Naive thymus-derived CD4-positive, alpha-beta T cell (primary cell): ENCODE data around the gene MARCHF10. TPM values are rescaled to one million over a fixed set of nuclear protein-coding genes. Genes with fewer than 3 reads are reported as not detected.

Experiments
- ATAC-seq: fragments of 150-1000 bp; cut with Tn5 transposase; 2 replicates; pipeline ENCODE4 v1.10.0; 2021; ENCODE audit warnings: mild to moderate bottlenecking, moderate library complexity
- CTCF ChIA-PET: fragments of 350-600 bp; sonication (Branson Sonifier 250); formaldehyde crosslinking; loops from one replicate; lab custom pipeline; 2021; ENCODE audit warnings: antibody characterized with exemption; lab: Charles Lee
- POLR2A ChIA-PET: fragments of 350-600 bp; sonication (Branson Sonifier 250); formaldehyde crosslinking; loops from one replicate; lab custom pipeline; 2021; ENCODE audit warnings: antibody characterized with exemption, inconsistent platforms; lab: Charles Lee
- DNase-seq, 9 donors: peaks; one replicate each; pipeline versions ENCODE4 v3.0.0 to v3.0.0-alpha.2; 2020 to 2022; ENCODE audit warnings: mixed read lengths in 1 of 9
- H3K27ac ChIP-seq: one replicate; pipeline ENCODE4 v1.7.0; 2013; ENCODE audit warnings: mild to moderate bottlenecking, low read depth, low read length, moderate library complexity
- H3K27me3 ChIP-seq, 2 donors: one replicate each; pipeline ENCODE4 v1.7.0; 2013; ENCODE audit warnings: low read length in 2 of 2, mild to moderate bottlenecking in 2 of 2, moderate library complexity in 2 of 2; ENCODE audit not compliant: control insufficient read depth in 2 of 2, insufficient read depth in 2 of 2
- H3K36me3 ChIP-seq, 3 experiments: 1 replicate in 2 of 3; 2 replicates in 1 of 3; pipeline ENCODE4 v1.7.0; 2013; ENCODE audit warnings: low read length in 3 of 3, mild to moderate bottlenecking in 3 of 3, moderate library complexity in 1 of 3; ENCODE audit not compliant: insufficient read depth in 3 of 3, control insufficient read depth in 2 of 3
- H3K4me1 ChIP-seq, 2 donors: one replicate each; pipeline ENCODE4 v1.7.0; 2013; ENCODE audit warnings: low read length in 2 of 2, mild to moderate bottlenecking in 2 of 2, moderate library complexity in 1 of 2; ENCODE audit not compliant: control insufficient read depth in 2 of 2, insufficient read depth in 2 of 2
- H3K4me3 ChIP-seq: 2 replicates; pipeline ENCODE4 v1.7.0; 2013; ENCODE audit warnings: mild to moderate bottlenecking, low read length
- H3K9me3 ChIP-seq, 3 experiments: 1 replicate in 2 of 3; 2 replicates in 1 of 3; pipeline ENCODE4 v1.7.0; 2013; ENCODE audit warnings: low read length in 3 of 3; ENCODE audit not compliant: control insufficient read depth in 2 of 3
- H3K27ac Mint-ChIP-seq, 9 donors: one replicate each; pipeline ENCODE4 v1.8.0; 2020 to 2022; ENCODE audit warnings: mixed read lengths in 9 of 9, mild to moderate bottlenecking in 8 of 9, moderate library complexity in 5 of 9, inconsistent platforms in 2 of 9
- H3K27me3 Mint-ChIP-seq, 5 donors: one replicate each; pipeline ENCODE4 v1.8.0; 2021 to 2022; ENCODE audit warnings: mixed read lengths in 5 of 5, mild to moderate bottlenecking in 1 of 5
- H3K36me3 Mint-ChIP-seq, 5 donors: one replicate each; pipeline ENCODE4 v1.8.0; 2020 to 2022; ENCODE audit warnings: mixed read lengths in 5 of 5, mild to moderate bottlenecking in 3 of 5, inconsistent platforms in 1 of 5
- H3K4me1 Mint-ChIP-seq, 7 donors: one replicate each; pipeline ENCODE4 v1.8.0; 2020 to 2022; ENCODE audit warnings: mixed read lengths in 7 of 7, mild to moderate bottlenecking in 3 of 7, inconsistent platforms in 1 of 7
- H3K4me3 Mint-ChIP-seq, 10 donors: one replicate each; pipeline ENCODE4 v1.8.0; 2020 to 2022; ENCODE audit warnings: mild to moderate bottlenecking in 10 of 10, mixed read lengths in 10 of 10, moderate library complexity in 6 of 10, inconsistent platforms in 2 of 10
- H3K9me3 Mint-ChIP-seq, 11 donors: one replicate each; pipeline ENCODE4 v1.8.0; 2020 to 2022; ENCODE audit warnings: mixed read lengths in 11 of 11, mild to moderate bottlenecking in 4 of 11, inconsistent platforms in 1 of 11, moderate library complexity in 1 of 11
- intact Hi-C, 2 donors: fragments of 100-400 bp; cut with micrococcal nuclease; formaldehyde crosslinking; loops; one replicate each; pipeline ENCODE4 v1.15.1; 2023
- polyA plus RNA-seq, 2 donors: library from polyadenylated mRNA; unstranded; fragments of 300-500 nt; fragmentation: Illumina TruSeq; gene quantifications; one replicate each; pipeline ENCODE4 v1.2.3, GENCODE V29; 2021
- total RNA-seq, 6 experiments: library from RNA in 5 of 6; stranded (reverse) in 5 of 6; gene quantifications; 1 replicate in 5 of 6; 2 replicates in 1 of 6; pipeline ENCODE4 v1.2.3 and lab custom pipeline; 2021 to 2026

Gene MARCHF10
- total and polyA plus RNA-seq, 7 experiments from 2014 or later: 0.13 to 0.43 (median 0.29) TPM; not detected in 4

DNA sequence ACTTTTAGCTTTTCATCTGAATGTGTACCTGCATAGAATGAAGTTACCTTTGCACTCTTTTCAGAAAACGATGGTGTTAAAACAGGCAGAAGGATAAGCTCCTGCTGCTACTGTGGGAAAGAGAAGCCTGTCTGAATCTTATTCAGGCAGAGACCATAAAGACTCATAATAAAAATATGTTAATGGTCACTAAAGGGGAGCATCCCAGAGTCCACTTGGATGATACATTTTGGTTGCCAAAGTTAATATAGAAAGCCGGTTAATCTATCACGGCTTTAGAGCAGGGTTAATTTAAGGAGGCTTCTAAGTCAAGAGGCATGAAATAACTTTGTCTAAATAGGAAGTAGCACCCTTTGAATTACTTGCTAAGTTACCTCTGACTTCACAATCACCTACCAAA, 2.9 kb downstream of the MARCHF10 start:
- ATAC-seq (no peak), DNase-seq (no peak)
- Mint-ChIP-seq H3K9me3 (no peaks in the 10 kb centered on the region), H3K27ac (no peak overlapping the region), H3K36me3 (peaks cover 0 to 4% (median 0%) of the 10 kb centered on the region in 5 donors), H3K4me3 (no peak overlapping the region), H3K4me1 (peaks cover 0 to 10% (median 5%) of the 10 kb centered on the region in 7 donors), H3K27me3 (peaks cover 35 to 58% (median 51%) of the 10 kb centered on the region in 5 donors)
- Histone ChIP-seq H3K27me3 (no peaks in the 10 kb centered on the region), H3K9me3 (no peaks in the 10 kb centered on the region), H3K4me1 (no peaks in the 10 kb centered on the region), H3K27ac (no peak overlapping the region), H3K36me3 (no peaks in the 10 kb centered on the region), H3K4me3 (no peak overlapping the region)
- CTCF ChIA-PET: no interaction called here
- POLR2A ChIA-PET: no interaction called here
- intact Hi-C loops: no loop called here

DNA sequence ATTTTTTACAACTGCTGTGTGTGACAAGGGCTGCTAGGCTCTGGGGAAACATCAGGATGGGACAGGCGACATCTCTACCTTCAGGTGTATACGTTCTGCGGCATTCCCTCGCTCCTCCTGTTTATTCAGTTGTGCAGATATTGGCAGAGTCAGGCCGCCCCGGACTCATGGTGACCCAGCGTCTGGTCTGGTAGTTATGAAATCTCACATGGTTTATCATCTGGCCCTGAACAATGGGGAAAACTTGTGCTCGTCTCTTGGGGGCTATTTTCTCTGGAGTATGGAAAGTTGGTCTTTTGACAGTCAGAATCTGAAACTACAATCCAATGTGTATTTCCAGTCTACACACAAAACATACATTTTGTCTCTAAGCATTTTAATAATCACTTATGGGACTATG, 3.3 kb downstream of the MARCHF10 start:
- Histone ChIP-seq H3K27me3 (no peaks in the 10 kb centered on the region), H3K9me3 (no peaks in the 10 kb centered on the region), H3K4me3 (no peak overlapping the region), H3K4me1 (no peaks in the 10 kb centered on the region), H3K36me3 (no peaks in the 10 kb centered on the region), H3K27ac (no peak overlapping the region)
- no peak for DNase-seq
- H3K9me3 Mint-ChIP-seq: no peaks in the 10 kb centered on the region
- H3K36me3 Mint-ChIP-seq: peaks cover 0 to 4% (median 0%) of the 10 kb centered on the region in 5 donors
- no peak overlapping the region for H3K4me3 Mint-ChIP-seq
- ChIA-PET POLR2A (no interaction called here), CTCF (no interaction called here)
- ATAC-seq: no peak
- peaks cover 34 to 57% (median 51%) of the 10 kb centered on the region in 5 donors for H3K27me3 Mint-ChIP-seq
- H3K27ac Mint-ChIP-seq: no peak overlapping the region
- intact Hi-C loops: no loop called here
- peaks cover 0 to 10% (median 5%) of the 10 kb centered on the region in 7 donors for H3K4me1 Mint-ChIP-seq

DNA sequence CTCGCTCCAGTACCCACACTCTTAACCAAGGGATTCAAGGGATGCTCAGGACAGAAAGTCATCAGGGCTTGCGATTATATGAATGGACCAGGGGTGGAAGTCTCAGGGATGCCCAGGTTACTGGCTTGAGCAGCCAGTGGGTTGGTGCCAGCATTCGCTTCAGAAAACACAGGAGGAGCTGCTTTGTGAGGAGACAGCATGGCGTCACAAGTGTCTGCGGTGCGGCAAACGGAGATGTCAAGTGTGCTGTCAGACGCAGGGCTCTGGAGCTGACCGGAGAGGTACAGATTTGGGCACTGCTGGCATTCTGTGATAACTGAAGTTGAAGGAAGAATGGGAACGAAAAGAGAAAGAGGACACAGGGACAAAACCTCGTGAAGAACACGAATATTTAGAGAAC, 4.1 kb downstream of the MARCHF10 start:
- H3K27me3 ChIP-seq: no peaks in the 10 kb centered on the region
- ChIA-PET POLR2A (no interaction called here), CTCF (no interaction called here)
- no peaks in the 10 kb centered on the region for H3K36me3 ChIP-seq
- intact Hi-C loops: no loop called here
- no peaks in the 10 kb centered on the region for H3K9me3 ChIP-seq
- no peaks in the 10 kb centered on the region for H3K9me3 Mint-ChIP-seq
- no peak overlapping the region for H3K4me3 Mint-ChIP-seq
- no peaks in the 10 kb centered on the region for H3K4me1 ChIP-seq
- DNase-seq: no peak
- H3K4me1 Mint-ChIP-seq: peaks cover 0 to 10% (median 5%) of the 10 kb centered on the region in 7 donors
- peaks cover 0 to 4% (median 0%) of the 10 kb centered on the region in 5 donors for H3K36me3 Mint-ChIP-seq
- peaks cover 26 to 54% (median 47%) of the 10 kb centered on the region in 5 donors for H3K27me3 Mint-ChIP-seq
- no peak overlapping the region for H3K4me3 ChIP-seq
- ATAC-seq: no peak
- H3K27ac ChIP-seq: no peak overlapping the region
- peak overlapping the region in 1 of 9 donors; percentile 82 for H3K27ac Mint-ChIP-seq

DNA sequence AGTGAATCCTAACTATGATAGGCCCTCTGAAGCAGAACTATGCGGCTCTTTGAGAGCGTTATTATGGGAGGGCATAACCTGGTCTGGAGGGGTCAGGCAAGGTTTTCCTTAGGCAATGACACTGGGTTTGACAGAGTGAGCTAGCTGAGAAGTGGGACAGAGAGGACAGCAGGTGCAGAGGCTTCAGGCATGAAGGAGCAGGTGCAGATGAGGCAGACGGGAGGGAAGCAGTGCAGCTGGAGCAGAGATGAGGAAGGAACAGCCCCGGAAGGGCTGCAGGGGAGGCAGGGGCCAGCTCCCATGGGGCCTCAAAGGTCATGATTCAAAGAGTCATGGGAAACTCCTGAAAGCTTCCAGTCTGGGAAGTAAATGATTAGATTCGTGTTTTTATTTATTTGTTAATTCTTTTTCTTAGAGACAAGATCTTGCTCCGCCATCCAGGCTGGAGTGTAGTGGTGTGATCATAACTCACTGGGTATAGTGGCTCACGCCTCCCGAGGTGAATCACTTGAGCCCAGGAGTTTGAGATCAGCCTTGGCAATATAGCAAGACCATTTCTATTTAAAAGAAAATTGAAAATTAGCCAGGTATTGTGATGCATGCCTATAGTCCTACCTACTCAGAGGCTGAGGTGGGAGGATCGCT, 5.4 kb downstream of the MARCHF10 start:
- no peak overlapping the region for H3K27ac ChIP-seq
- no peaks in the 10 kb centered on the region for H3K4me1 ChIP-seq
- H3K27ac Mint-ChIP-seq: no peak overlapping the region
- no peaks in the 10 kb centered on the region for H3K9me3 ChIP-seq
- no peak for ATAC-seq
- H3K4me1 Mint-ChIP-seq: peaks cover 0 to 9% (median 5%) of the 10 kb centered on the region in 7 donors
- H3K27me3 ChIP-seq: no peaks in the 10 kb centered on the region
- ChIA-PET POLR2A (no interaction called here), CTCF (no interaction called here)
- no peak overlapping the region for H3K4me3 ChIP-seq
- no peaks in the 10 kb centered on the region for H3K36me3 ChIP-seq
- peaks cover 0 to 4% (median 0%) of the 10 kb centered on the region in 5 donors for H3K36me3 Mint-ChIP-seq
- H3K27me3 Mint-ChIP-seq: peaks cover 18 to 67% (median 49%) of the 10 kb centered on the region in 5 donors
- H3K4me3 Mint-ChIP-seq: no peak overlapping the region
- no peak for DNase-seq
- H3K9me3 Mint-ChIP-seq: no peaks in the 10 kb centered on the region
- intact Hi-C loops: no loop called here

DNA sequence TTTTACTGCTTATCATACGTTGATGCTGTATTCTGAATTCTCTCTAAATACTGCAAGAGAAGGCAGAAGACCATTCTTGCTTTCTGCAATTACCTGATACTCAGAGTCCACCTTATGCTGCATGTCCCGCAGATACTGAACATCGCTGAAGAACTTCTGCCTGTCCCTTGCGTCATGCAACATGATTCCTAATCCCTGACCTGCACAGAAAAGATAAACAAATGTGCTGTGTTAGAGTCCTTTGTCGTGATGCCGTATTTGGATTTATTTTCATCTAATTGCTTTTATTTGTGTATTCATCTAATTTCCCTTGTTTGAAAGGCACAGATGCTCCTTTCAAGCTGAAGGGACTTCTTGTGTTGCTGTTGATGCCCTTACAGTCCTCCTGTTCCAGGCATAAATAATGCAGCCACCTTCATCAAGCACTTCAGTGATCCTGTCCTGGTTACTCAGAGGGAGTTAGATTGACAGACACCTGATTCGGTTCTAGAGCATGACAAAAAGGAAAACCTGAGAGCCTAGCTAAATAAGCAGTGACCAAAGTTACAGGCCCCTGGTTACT, 6.5 kb downstream of the MARCHF10 start:
- no peaks in the 10 kb centered on the region for H3K27me3 ChIP-seq
- intact Hi-C loops: no loop called here
- POLR2A ChIA-PET: no interaction called here

DNA sequence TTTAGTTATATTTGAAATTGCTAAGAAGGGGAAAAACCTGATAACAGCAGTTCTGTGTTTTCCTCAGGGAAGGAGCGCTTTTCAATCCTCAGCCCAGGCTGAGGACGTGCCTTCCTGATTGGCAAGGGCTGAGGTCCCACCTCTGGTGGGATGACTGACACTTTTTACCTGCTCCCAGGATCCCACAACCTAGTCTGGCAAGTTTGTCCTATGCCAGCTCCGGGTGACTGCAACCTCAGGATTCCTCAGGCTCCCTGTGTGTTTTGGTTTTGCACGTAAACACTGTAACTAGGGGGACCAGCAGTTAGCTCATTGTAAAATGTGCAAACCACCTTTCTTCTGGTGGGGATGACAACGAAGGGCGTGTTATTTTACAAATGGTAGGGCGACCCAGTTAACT, 7.5 kb downstream of the MARCHF10 start:
- H3K27me3 Mint-ChIP-seq: peaks cover 5 to 52% (median 34%) of the 10 kb centered on the region in 5 donors

More for the DNA sequence above, 6.5 kb downstream of the MARCHF10 start:
- H3K27ac Mint-ChIP-seq: no peak overlapping the region
- DNase-seq: no peak
- peaks cover 0 to 4% (median 0%) of the 10 kb centered on the region in 5 donors for H3K36me3 Mint-ChIP-seq
- Histone ChIP-seq H3K4me1 (no peaks in the 10 kb centered on the region), H3K36me3 (no peaks in the 10 kb centered on the region), H3K9me3 (no peaks in the 10 kb centered on the region), H3K27ac (no peak overlapping the region), H3K4me3 (no peak overlapping the region)
- peaks cover 0 to 2% (median 0%) of the 10 kb centered on the region in 7 donors for H3K4me1 Mint-ChIP-seq
- H3K27me3 Mint-ChIP-seq: peaks cover 8 to 59% (median 39%) of the 10 kb centered on the region in 5 donors
- H3K4me3 Mint-ChIP-seq: no peak overlapping the region
- CTCF ChIA-PET: interaction anchor here (0.6 kb wide), 1 partner anchor 45 kb away, joined by 3 read pairs; no protein-coding TSS in a partner anchor
- H3K9me3 Mint-ChIP-seq: no peaks in the 10 kb centered on the region
- ATAC-seq: no peak

More for the DNA sequence above, 7.5 kb downstream of the MARCHF10 start:
- H3K9me3 ChIP-seq: no peaks in the 10 kb centered on the region
- ATAC-seq (no peak), DNase-seq (no peak)
- H3K4me1 ChIP-seq: no peaks in the 10 kb centered on the region
- ChIA-PET CTCF (interaction anchor here (0.6 kb wide), 1 partner anchor 44 kb away, joined by 3 read pairs; no protein-coding TSS in a partner anchor), POLR2A (no interaction called here)
- H3K4me3 ChIP-seq: no peak overlapping the region
- Mint-ChIP-seq H3K27ac (no peak overlapping the region), H3K4me1 (peaks cover 0 to 5% (median 0%) of the 10 kb centered on the region in 7 donors), H3K36me3 (peaks cover 0 to 4% (median 0%) of the 10 kb centered on the region in 5 donors), H3K4me3 (no peak overlapping the region), H3K9me3 (no peaks in the 10 kb centered on the region)
- no peaks in the 10 kb centered on the region for H3K36me3 ChIP-seq
- no peak overlapping the region for H3K27ac ChIP-seq
- intact Hi-C loops: no loop called here
- H3K27me3 ChIP-seq: no peaks in the 10 kb centered on the region
